CD14-positive monocyte (primary cell): ENCODE results near the gene FNDC7. TPM values are rescaled to one million over a fixed set of nuclear protein-coding genes. Genes with fewer than 3 reads are reported as not detected.
A peak's percentile ranks its signal among the peaks of the same experiment; 100 is the strongest.
"Not testable (repeated sequence)": the region's sequence is repeated elsewhere in the genome, so short reads cannot be mapped to it uniquely, and the experiment has no call there.

Source experiments
- DNase-seq, 3 donors: peaks; one replicate each; pipeline ENCODE4 v3.0.0-alpha.2; 2011 to 2022
- H2AFZ ChIP-seq: 2 replicates; pipeline ENCODE4 v1.6.0; 2012; ENCODE audit warnings: mild to moderate bottlenecking, low read depth, low read length, inconsistent platforms; ENCODE audit not compliant: insufficient read depth, poor library complexity, severe bottlenecking
- H3K27ac ChIP-seq, 2 donors: 1 replicate in 1 of 2; 2 replicates in 1 of 2; pipeline ENCODE4 v1.5.1; 2012 to 2013; ENCODE audit warnings: low read length in 2 of 2, control low read depth in 1 of 2, inconsistent platforms in 1 of 2, low read depth in 1 of 2, mild to moderate bottlenecking in 1 of 2
- H3K27me3 ChIP-seq, 2 donors: one replicate each; pipeline versions ENCODE4 v1.6.0 to v1.6.1; 2011 to 2013; ENCODE audit warnings: low read length in 2 of 2; ENCODE audit not compliant: control insufficient read depth in 2 of 2, insufficient read depth in 2 of 2
- H3K36me3 ChIP-seq, 2 donors: replicated peaks in 1 of 2; 1 replicate in 1 of 2; 2 replicates in 1 of 2; pipeline versions ENCODE4 v1.5.1 to v1.6.1; 2012 to 2013; ENCODE audit warnings: low read length in 2 of 2, control low read depth in 1 of 2, inconsistent platforms in 1 of 2, mild to moderate bottlenecking in 1 of 2; ENCODE audit not compliant: insufficient read depth in 2 of 2, control insufficient read depth in 1 of 2
- H3K4me1 ChIP-seq, 2 donors: 1 replicate in 1 of 2; 2 replicates in 1 of 2; pipeline versions ENCODE4 v1.5.1 to v1.6.1; 2012 to 2013; ENCODE audit warnings: low read length in 2 of 2, control low read depth in 1 of 2, inconsistent platforms in 1 of 2, mild to moderate bottlenecking in 1 of 2, moderate library complexity in 1 of 2; ENCODE audit not compliant: insufficient read depth in 2 of 2, control insufficient read depth in 1 of 2
- H3K4me2 ChIP-seq: replicated peaks from 2 replicates; pipeline ENCODE3; 2012; ENCODE audit warnings: low read length, moderate library complexity, mild to moderate bottlenecking; ENCODE audit not compliant: poor library complexity, severe bottlenecking; ENCODE audit errors: extremely low read depth
- H3K4me3 ChIP-seq, 3 experiments: fragments of 200-600 bp in 1 of 3; sonication (generic) in 1 of 3; replicated peaks in 1 of 3; 1 replicate in 2 of 3; 2 replicates in 1 of 3; pipeline ENCODE4 v1.5.1; 2011 to 2013; ENCODE audit warnings: low read length in 3 of 3, mild to moderate bottlenecking in 3 of 3, control low read depth in 2 of 3, low read depth in 2 of 3, inconsistent platforms in 1 of 3, moderate library complexity in 1 of 3
- H3K79me2 ChIP-seq: 2 replicates; pipeline ENCODE4 v1.6.0; 2012; ENCODE audit warnings: mild to moderate bottlenecking, control low read depth, inconsistent platforms, low read length, moderate library complexity; ENCODE audit not compliant: insufficient read depth
- H3K9ac ChIP-seq: 2 replicates; pipeline ENCODE4 v1.6.0; 2017; ENCODE audit warnings: low read length, mild to moderate bottlenecking; ENCODE audit not compliant: insufficient read depth, poor library complexity, severe bottlenecking
- H3K9me3 ChIP-seq, 2 donors: replicated peaks in 1 of 2; 1 replicate in 1 of 2; 2 replicates in 1 of 2; pipeline versions ENCODE4 v1.5.1 to v1.6.1; 2012 to 2013; ENCODE audit warnings: low read length in 2 of 2, control low read depth in 1 of 2; ENCODE audit not compliant: control insufficient read depth in 1 of 2, insufficient read depth in 1 of 2
- H4K20me1 ChIP-seq: 2 replicates; pipeline ENCODE4 v1.6.0; 2012; ENCODE audit warnings: mild to moderate bottlenecking, low read length, control low read depth, moderate library complexity; ENCODE audit not compliant: insufficient read depth
- H3K27ac Mint-ChIP-seq, 7 donors: one replicate each; pipeline ENCODE4 v1.8.0; 2020; ENCODE audit warnings: mild to moderate bottlenecking in 7 of 7, mixed read lengths in 7 of 7, moderate library complexity in 6 of 7, inconsistent platforms in 2 of 7
- H3K27me3 Mint-ChIP-seq, 3 donors: one replicate each; pipeline ENCODE4 v1.8.0; 2021 to 2022; ENCODE audit warnings: low read depth in 3 of 3, mild to moderate bottlenecking in 3 of 3, mixed read lengths in 3 of 3, moderate library complexity in 3 of 3, inconsistent platforms in 1 of 3
- H3K36me3 Mint-ChIP-seq, 2 donors: one replicate each; pipeline ENCODE4 v1.8.0; 2020; ENCODE audit warnings: mixed read lengths in 2 of 2, inconsistent platforms in 1 of 2, mild to moderate bottlenecking in 1 of 2
- H3K4me1 Mint-ChIP-seq: one replicate; pipeline ENCODE4 v1.8.0; 2020; ENCODE audit warnings: mild to moderate bottlenecking, mixed read lengths
- H3K4me3 Mint-ChIP-seq, 2 donors: one replicate each; pipeline ENCODE4 v1.8.0; 2020; ENCODE audit warnings: mild to moderate bottlenecking in 2 of 2, mixed read lengths in 2 of 2, moderate library complexity in 1 of 2
- H3K9me3 Mint-ChIP-seq, 7 donors: one replicate each; pipeline ENCODE4 v1.8.0; 2020 to 2022; ENCODE audit warnings: mixed read lengths in 7 of 7, mild to moderate bottlenecking in 6 of 7, moderate library complexity in 6 of 7, inconsistent platforms in 2 of 7
- CTCF ChIP-seq: fragments of 200-600 bp; IDR thresholded peaks from one replicate; pipeline ENCODE4 v1.8.0; 2022; ENCODE audit warnings: antibody characterized with exemption, mild to moderate bottlenecking
- WGBS: methylation state at CpG from one replicate; pipeline ENCODE4 v1.1.5; 2013; ENCODE audit warnings: missing lambda C conversion rate; ENCODE audit not compliant: insufficient coverage; 5-methylcytosine and 5-hydroxymethylcytosine counted together
- intact Hi-C, 2 donors: fragments of 100-400 bp; cut with micrococcal nuclease; formaldehyde crosslinking; loops; one replicate each; pipeline versions ENCODE4 v1.15.0 to v1.15.1; 2023
- polyA plus RNA-seq, 3 donors: library from polyadenylated mRNA; depleted of rRNA in 1 of 3; unstranded in 2 of 3; stranded (reverse) in 1 of 3; fragments of 300-500 nt in 2 of 3; fragments of >200 nt in 1 of 3; fragmentation: Illumina TruSeq in 2 of 3; gene quantifications; 1 replicate in 2 of 3; 2 replicates in 1 of 3; pipeline ENCODE4 v1.2.3, GENCODE V29; 2012 to 2021

Gene FNDC7
- polyA plus RNA-seq, 3 donors, result 0.07 TPM; not detected in 2

GRCh38 chr1:108780937-108781574 is 68.3 kb downstream of the FNDC7 start:
- no peak overlapping the region for H3K4me3 Mint-ChIP-seq
- peaks cover 8% of the 10 kb centered on the region for H4K20me1 ChIP-seq
- H3K27me3 ChIP-seq, result no peaks in the 10 kb centered on the region
- H3K4me2 ChIP-seq, result no peak overlapping the region
- no peak overlapping the region for H3K4me3 ChIP-seq
- peaks cover 17 to 25% (median 21%) of the 10 kb centered on the region in 7 donors for H3K9me3 Mint-ChIP-seq
- H3K27ac Mint-ChIP-seq, result peak overlapping the region in 1 of 7 donors; percentile 11
- H3K27ac ChIP-seq, result no peak overlapping the region
- H3K9ac ChIP-seq, result no peak overlapping the region
- peaks cover 90 to 98% of the 10 kb centered on the region in 2 donors for H3K36me3 ChIP-seq
- H3K79me2 ChIP-seq, result no peaks in the 10 kb centered on the region
- H2AFZ ChIP-seq, result no peak overlapping the region
- H3K4me1 Mint-ChIP-seq, result no peaks in the 10 kb centered on the region
- TF ChIP-seq CTCF, result no peak
- no peaks in the 10 kb centered on the region for H3K27me3 Mint-ChIP-seq
- no peaks in the 10 kb centered on the region for H3K4me1 ChIP-seq
- DNase-seq, result no peak
- intact Hi-C loops, result no loop called here
- H3K36me3 Mint-ChIP-seq, result peaks cover 77 to 78% of the 10 kb centered on the region in 2 donors
- H3K9me3 ChIP-seq, result peaks cover 14 to 31% of the 10 kb centered on the region in 2 donors
- no CpG with 5 or more reads among the region's 3 CpGs for WGBS

- peaks cover 90 to 98% of the 10 kb centered on the region in 2 donors for H3K36me3 ChIP-seq
- H3K9me3 Mint-ChIP-seq, result peaks cover 17 to 26% (median 22%) of the 10 kb centered on the region in 7 donors
- H4K20me1 ChIP-seq, H3K4me1 ChIP-seq, H3K27me3 Mint-ChIP-seq, DNase-seq, H3K27ac ChIP-seq, H3K79me2 ChIP-seq, H3K27me3 ChIP-seq, H3K4me3 ChIP-seq, H3K27ac Mint-ChIP-seq, H2AFZ ChIP-seq, H3K9ac ChIP-seq, H3K4me3 Mint-ChIP-seq, intact Hi-C loops, H3K4me2 ChIP-seq, H3K4me1 Mint-ChIP-seq: not testable (repeated sequence)
- 100% methylated on average over 1 of the region's 1 CpG for WGBS
- H3K36me3 Mint-ChIP-seq, result peaks cover 79 to 82% of the 10 kb centered on the region in 2 donors
- H3K9me3 ChIP-seq, result peaks cover 14 to 31% of the 10 kb centered on the region in 2 donors
Observed at GRCh38 chr1:108781575-108781944, 68.9 kb downstream of the FNDC7 start.
